Liver (tissue), 9 donors: ENCODE measurements around the gene UCP2. TPM values are rescaled to one million over a fixed set of nuclear protein-coding genes. Genes with fewer than 3 reads are reported as not detected.

Experiments used
- DNase-seq: peaks from one replicate; pipeline ENCODE4 v3.0.0-alpha.2; 2017; ENCODE audit warnings: low spot score
- H3K27ac ChIP-seq, 2 donors: one replicate each; pipeline ENCODE4 v1.7.0; 2013; ENCODE audit warnings: inconsistent platforms in 2 of 2, low read length in 2 of 2, control low read depth in 1 of 2, low read depth in 1 of 2, mild to moderate bottlenecking in 1 of 2
- H3K27me3 ChIP-seq, 4 donors: one replicate each; pipeline versions ENCODE4 v1.6.1 to v1.7.0; 2013; ENCODE audit warnings: low read length in 3 of 4, inconsistent platforms in 1 of 4, mild to moderate bottlenecking in 1 of 4, moderate library complexity in 1 of 4; ENCODE audit not compliant: control insufficient read depth in 4 of 4, insufficient read depth in 4 of 4
- H3K36me3 ChIP-seq, 4 donors: one replicate each; pipeline versions ENCODE4 v1.6.1 to v1.7.0; 2013; ENCODE audit warnings: low read length in 3 of 4, mild to moderate bottlenecking in 3 of 4, low read depth in 1 of 4, moderate library complexity in 1 of 4; ENCODE audit not compliant: control insufficient read depth in 4 of 4, insufficient read depth in 3 of 4
- H3K4me1 ChIP-seq, 4 donors: one replicate each; pipeline versions ENCODE4 v1.6.1 to v1.7.0; 2013; ENCODE audit warnings: low read length in 3 of 4, mild to moderate bottlenecking in 3 of 4, moderate library complexity in 1 of 4; ENCODE audit not compliant: control insufficient read depth in 4 of 4, insufficient read depth in 4 of 4
- H3K4me3 ChIP-seq, 3 donors: one replicate each; pipeline versions ENCODE4 v1.6.1 to v1.7.0; 2013; ENCODE audit warnings: low read length in 3 of 3, control low read depth in 1 of 3, low read depth in 1 of 3, mild to moderate bottlenecking in 1 of 3
- H3K9ac ChIP-seq, 2 donors: one replicate each; pipeline ENCODE4 v1.7.0; 2013; ENCODE audit warnings: low read length in 2 of 2, mild to moderate bottlenecking in 2 of 2, moderate library complexity in 2 of 2, control low read depth in 1 of 2, low read depth in 1 of 2
- H3K9me3 ChIP-seq, 4 donors: one replicate each; pipeline versions ENCODE4 v1.6.1 to v1.7.0; 2013; ENCODE audit warnings: low read length in 3 of 4; ENCODE audit not compliant: control insufficient read depth in 4 of 4
- EGR1 ChIP-seq, 2 donors: IDR thresholded peaks; 2 replicates each; pipeline ENCODE4 v1.6.1; 2016 to 2018; ENCODE audit warnings: antibody characterized with exemption in 2 of 2, low read depth in 2 of 2
- FOXA1 ChIP-seq: IDR thresholded peaks from 2 replicates; pipeline ENCODE4 v1.6.1; 2016; ENCODE audit warnings: antibody characterized with exemption
- FOXA2 ChIP-seq: IDR thresholded peaks from 2 replicates; pipeline ENCODE4 v1.6.1; 2016; ENCODE audit warnings: antibody characterized with exemption
- GABPA ChIP-seq, 2 donors: IDR thresholded peaks in 1 of 2; conservative IDR thresholded peaks in 1 of 2; 2 replicates each; pipeline ENCODE4 v1.6.1; 2016; ENCODE audit warnings: antibody characterized with exemption in 2 of 2, mild to moderate bottlenecking in 1 of 2, moderate library complexity in 1 of 2
- HNF4A ChIP-seq, 2 donors: conservative IDR thresholded peaks; 2 replicates each; pipeline ENCODE4 v1.6.1; 2016; ENCODE audit warnings: antibody characterized with exemption in 2 of 2, mild to moderate bottlenecking in 2 of 2
- JUND ChIP-seq, 2 donors: IDR thresholded peaks; 2 replicates each; pipeline ENCODE4 v1.6.1; 2016; ENCODE audit warnings: antibody characterized with exemption in 2 of 2
- MAX ChIP-seq: IDR thresholded peaks from 2 replicates; pipeline ENCODE4 v1.6.1; 2016; ENCODE audit warnings: antibody characterized with exemption
- NR2F2 ChIP-seq: IDR thresholded peaks from 2 replicates; pipeline ENCODE4 v1.6.1; 2016; ENCODE audit warnings: antibody characterized with exemption
- RAD21 ChIP-seq, 2 donors: IDR thresholded peaks; 2 replicates each; pipeline ENCODE4 v1.6.1; 2016; ENCODE audit warnings: antibody characterized with exemption in 2 of 2, mild to moderate bottlenecking in 2 of 2
- RXRA ChIP-seq, 2 donors: IDR thresholded peaks; 2 replicates each; pipeline ENCODE4 v1.6.1; 2017 to 2018; ENCODE audit warnings: antibody characterized with exemption in 2 of 2, mild to moderate bottlenecking in 1 of 2
- SP1 ChIP-seq: IDR thresholded peaks from 2 replicates; pipeline ENCODE4 v1.6.1; 2018; ENCODE audit warnings: antibody characterized with exemption, mild to moderate bottlenecking
- TAF1 ChIP-seq: conservative IDR thresholded peaks from 2 replicates; pipeline ENCODE4 v1.6.1; 2016; ENCODE audit warnings: antibody characterized with exemption, mild to moderate bottlenecking
- YY1 ChIP-seq: IDR thresholded peaks from 2 replicates; pipeline ENCODE4 v1.6.1; 2016; ENCODE audit warnings: antibody characterized with exemption, mild to moderate bottlenecking
- WGBS: extraction: QIAGEN DNeasy Blood & Tissue Kit; methylation state at CpG from one replicate; pipeline ENCODE4 v1.1.7; 2013; 5-methylcytosine and 5-hydroxymethylcytosine counted together
- polyA plus RNA-seq, 2 donors: library from polyadenylated mRNA; stranded (reverse) in 1 of 2; unstranded in 1 of 2; fragments of 200-250 nt in 1 of 2; fragments of >200 nt in 1 of 2; fragmentation: Nextera tagmentation in 1 of 2; extraction: Ambion mirVana in 1 of 2; gene quantifications; one replicate each; pipeline versions ENCODE4 v1.2.1 to v1.2.3, GENCODE V29; 2013 to 2015
- total RNA-seq, 2 donors: library from RNA; depleted of rRNA; stranded (reverse); fragments of >200 nt; gene quantifications; one replicate each; pipeline ENCODE4 v1.2.3, GENCODE V29; 2014
- TF ChIP-seq, protein P1 (sequence below): IDR thresholded peaks from 2 replicates; pipeline ENCODE4 v1.6.1; 2016; ENCODE audit warnings: antibody characterized with exemption
- TF ChIP-seq, protein P2 (sequence below): fragments of 150-350 bp; IDR thresholded peaks from 2 replicates; pipeline ENCODE4 v1.5.1; 2017; ENCODE audit warnings: improper control_type of control experiment, low read depth, low read length; ENCODE audit not compliant: missing input control
- TF ChIP-seq, protein P3 (sequence below): IDR thresholded peaks from 2 replicates; pipeline ENCODE4 v1.6.1; 2016; ENCODE audit warnings: antibody characterized with exemption
- donor health status: healthy.
- donor health status: healthy.
- donor health status: healthy.
- donor health status: healthy.
- donor health status: healthy.

The UCP2 gene
- total and polyA plus RNA-seq, 4 donors = 10.4 to 137 (median 13.6) TPM

- Histone ChIP-seq H3K9me3 (no peaks in the 10 kb centered on the region), H3K9ac (no peak overlapping the region), H3K4me3 (no peak overlapping the region), H3K27me3 (no peaks in the 10 kb centered on the region), H3K27ac (no peak overlapping the region), H3K36me3 (no peaks in the 10 kb centered on the region), H3K4me1 (no peaks in the 10 kb centered on the region)
- no peak for TF ChIP-seq HNF4A (conservative IDR thresholded peaks at IDR 0.05)
- TF ChIP-seq EGR1 (IDR thresholded peaks at IDR 0.05; ENCODE audit: low read depth in 2 of 2) = no peak
- TF ChIP-seq FOXA2 = no peak
- TF ChIP-seq NR2F2 = no peak
- TF ChIP-seq, protein P1, sequence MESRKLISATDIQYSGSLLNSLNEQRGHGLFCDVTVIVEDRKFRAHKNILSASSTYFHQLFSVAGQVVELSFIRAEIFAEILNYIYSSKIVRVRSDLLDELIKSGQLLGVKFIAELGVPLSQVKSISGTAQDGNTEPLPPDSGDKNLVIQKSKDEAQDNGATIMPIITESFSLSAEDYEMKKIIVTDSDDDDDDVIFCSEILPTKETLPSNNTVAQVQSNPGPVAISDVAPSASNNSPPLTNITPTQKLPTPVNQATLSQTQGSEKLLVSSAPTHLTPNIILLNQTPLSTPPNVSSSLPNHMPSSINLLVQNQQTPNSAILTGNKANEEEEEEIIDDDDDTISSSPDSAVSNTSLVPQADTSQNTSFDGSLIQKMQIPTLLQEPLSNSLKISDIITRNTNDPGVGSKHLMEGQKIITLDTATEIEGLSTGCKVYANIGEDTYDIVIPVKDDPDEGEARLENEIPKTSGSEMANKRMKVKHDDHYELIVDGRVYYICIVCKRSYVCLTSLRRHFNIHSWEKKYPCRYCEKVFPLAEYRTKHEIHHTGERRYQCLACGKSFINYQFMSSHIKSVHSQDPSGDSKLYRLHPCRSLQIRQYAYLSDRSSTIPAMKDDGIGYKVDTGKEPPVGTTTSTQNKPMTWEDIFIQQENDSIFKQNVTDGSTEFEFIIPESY = no peak
- no peak for TF ChIP-seq FOXA1
- no peak for TF ChIP-seq RAD21 (IDR thresholded peaks at IDR 0.05)
- TF ChIP-seq JUND (IDR thresholded peaks at IDR 0.05) = no peak
- TF ChIP-seq TAF1 = no peak
- TF ChIP-seq, protein P2, sequence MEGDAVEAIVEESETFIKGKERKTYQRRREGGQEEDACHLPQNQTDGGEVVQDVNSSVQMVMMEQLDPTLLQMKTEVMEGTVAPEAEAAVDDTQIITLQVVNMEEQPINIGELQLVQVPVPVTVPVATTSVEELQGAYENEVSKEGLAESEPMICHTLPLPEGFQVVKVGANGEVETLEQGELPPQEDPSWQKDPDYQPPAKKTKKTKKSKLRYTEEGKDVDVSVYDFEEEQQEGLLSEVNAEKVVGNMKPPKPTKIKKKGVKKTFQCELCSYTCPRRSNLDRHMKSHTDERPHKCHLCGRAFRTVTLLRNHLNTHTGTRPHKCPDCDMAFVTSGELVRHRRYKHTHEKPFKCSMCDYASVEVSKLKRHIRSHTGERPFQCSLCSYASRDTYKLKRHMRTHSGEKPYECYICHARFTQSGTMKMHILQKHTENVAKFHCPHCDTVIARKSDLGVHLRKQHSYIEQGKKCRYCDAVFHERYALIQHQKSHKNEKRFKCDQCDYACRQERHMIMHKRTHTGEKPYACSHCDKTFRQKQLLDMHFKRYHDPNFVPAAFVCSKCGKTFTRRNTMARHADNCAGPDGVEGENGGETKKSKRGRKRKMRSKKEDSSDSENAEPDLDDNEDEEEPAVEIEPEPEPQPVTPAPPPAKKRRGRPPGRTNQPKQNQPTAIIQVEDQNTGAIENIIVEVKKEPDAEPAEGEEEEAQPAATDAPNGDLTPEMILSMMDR = no peak
- no peak for TF ChIP-seq SP1
- TF ChIP-seq YY1 = no peak
- TF ChIP-seq MAX = no peak
- no peak for TF ChIP-seq GABPA (IDR thresholded peaks at IDR 0.05 in 1 of 2, conservative IDR thresholded peaks at IDR 0.05 in 1 of 2)
- no peak for TF ChIP-seq RXRA (IDR thresholded peaks at IDR 0.05)
- no peak for DNase-seq
- WGBS = 94% methylated on average over 7 of the region's 7 CpGs
These were observed 30.8 kb downstream of the UCP2 start for GRCh38 chr11:73951797-73952196.

DNA sequence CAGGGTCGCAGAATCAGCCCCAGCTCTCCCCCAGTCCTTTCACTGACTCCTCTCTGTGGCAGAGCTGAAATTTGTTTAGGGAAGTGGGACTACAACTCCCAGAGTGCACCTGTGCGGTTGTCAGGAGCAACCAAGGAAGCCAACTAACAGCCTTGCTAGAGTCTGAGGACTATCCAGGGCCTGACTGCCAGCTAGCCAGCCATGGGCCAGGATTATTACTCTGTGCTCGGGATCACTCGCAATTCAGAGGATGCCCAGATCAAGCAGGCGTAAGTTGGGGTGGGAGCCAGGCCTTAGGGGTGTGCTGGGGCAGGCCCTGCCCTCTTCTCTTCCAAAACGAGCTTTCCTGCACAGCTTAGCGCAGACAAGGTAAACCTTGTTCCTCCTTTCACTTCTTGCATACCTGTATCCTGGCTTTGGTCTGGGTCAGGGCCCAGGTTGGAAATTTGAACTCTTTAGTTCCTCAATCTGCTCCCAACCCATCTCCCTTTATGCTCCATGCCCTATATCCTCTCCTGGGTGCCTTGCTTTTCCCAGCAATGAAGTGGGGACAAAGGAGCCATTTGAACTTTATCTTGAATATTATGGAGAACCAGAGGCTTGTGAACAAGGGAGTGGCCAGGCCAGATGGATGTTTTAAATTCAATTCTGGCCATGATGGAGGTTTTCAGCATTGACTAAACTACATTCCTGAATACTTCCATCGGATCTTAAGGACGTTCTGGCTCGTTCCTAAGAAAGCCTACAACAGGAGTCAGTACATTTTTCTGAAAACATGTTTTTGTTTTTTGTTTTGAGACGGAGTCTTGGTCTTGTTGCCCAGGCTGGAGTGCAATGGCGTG is 31.6 kb downstream of the UCP2 start, which contains the start of gene DNAJB13:
Gene DNAJB13 (plus strand): TSS at position 158 of the 842 bp plus-strand sequence. CDS start 44 bp downstream, at position 202.
- H3K27ac ChIP-seq = no peak within 1 kb of the TSS
- no peak within 1 kb of the TSS for H3K4me3 ChIP-seq
- H3K9me3 ChIP-seq = no peaks in the 10 kb centered on the region
- no peak within 1 kb of the TSS for H3K9ac ChIP-seq
- no peaks in the 10 kb centered on the region for H3K27me3 ChIP-seq
- 91% methylated on average over 12 of the region's 12 CpGs for WGBS
- no peak for DNase-seq
- H3K36me3 ChIP-seq = no peaks in the 10 kb centered on the region
- TF ChIP-seq FOXA2 (no peak), GABPA (IDR thresholded peaks at IDR 0.05 in 1 of 2, conservative IDR thresholded peaks at IDR 0.05 in 1 of 2) (no peak), MAX (no peak), JUND (IDR thresholded peaks at IDR 0.05) (no peak), RXRA (IDR thresholded peaks at IDR 0.05) (no peak), RAD21 (IDR thresholded peaks at IDR 0.05) (no peak)
- TF ChIP-seq, protein P3, sequence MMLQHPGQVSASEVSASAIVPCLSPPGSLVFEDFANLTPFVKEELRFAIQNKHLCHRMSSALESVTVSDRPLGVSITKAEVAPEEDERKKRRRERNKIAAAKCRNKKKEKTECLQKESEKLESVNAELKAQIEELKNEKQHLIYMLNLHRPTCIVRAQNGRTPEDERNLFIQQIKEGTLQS = no peak
- no peaks in the 10 kb centered on the region for H3K4me1 ChIP-seq
